ENCODE results near the gene REPS2.

REPS2 gene

GRCh38 chrX:17052210-17052609, 105.8 kb downstream of the REPS2 start:
- Histone ChIP-seq H3K36me3 (ENCODE audit: low read depth) (no peaks in the 10 kb centered on the region), H3K4me3 (ENCODE audit: severe bottlenecking) (no peak overlapping the region), H3K27ac (ENCODE audit: poor library complexity, severe bottlenecking) (peak overlapping the region; percentile 39), H3K9me3 (ENCODE audit: severe bottlenecking) (no peaks in the 10 kb centered on the region), H3K27me3 (ENCODE audit: insufficient read depth, poor library complexity, severe bottlenecking) (no peaks in the 10 kb centered on the region), H3K4me1 (ENCODE audit: insufficient read depth, poor library complexity, severe bottlenecking) (peaks cover 16% of the 10 kb centered on the region)
- DNase-seq (ENCODE audit: low spot score) (no peak), ATAC-seq (ENCODE audit: low read depth) (peak; percentile 85)
- no peak for TF ChIP-seq CTCF (IDR thresholded peaks at IDR 0.05; ENCODE audit: poor library complexity, severe bottlenecking)

GRCh38 chrX:17052793-17053192, 106.3 kb downstream of the REPS2 start:
- Histone ChIP-seq H3K4me1 (ENCODE audit: insufficient read depth, poor library complexity, severe bottlenecking) (peaks cover 16% of the 10 kb centered on the region), H3K36me3 (ENCODE audit: low read depth) (no peaks in the 10 kb centered on the region), H3K27me3 (ENCODE audit: insufficient read depth, poor library complexity, severe bottlenecking) (no peaks in the 10 kb centered on the region), H3K9me3 (ENCODE audit: severe bottlenecking) (no peaks in the 10 kb centered on the region), H3K4me3 (ENCODE audit: severe bottlenecking) (no peak overlapping the region), H3K27ac (ENCODE audit: poor library complexity, severe bottlenecking) (peak overlapping the region; percentile 39)
- ATAC-seq (ENCODE audit: low read depth) (no peak), DNase-seq (ENCODE audit: low spot score) (no peak)
- no peak for TF ChIP-seq CTCF (IDR thresholded peaks at IDR 0.05; ENCODE audit: poor library complexity, severe bottlenecking)

GRCh38 chrX:17053502-17053901, 107.0 kb downstream of the REPS2 start:
- peak; percentile 50; the same call in 1 of the 3 replicates for ATAC-seq (ENCODE audit: low read depth)
- H3K27ac ChIP-seq (ENCODE audit: poor library complexity, severe bottlenecking), result peak overlapping the region; percentile 39
- H3K36me3 ChIP-seq (ENCODE audit: low read depth), result no peaks in the 10 kb centered on the region
- H3K4me1 ChIP-seq (ENCODE audit: insufficient read depth, poor library complexity, severe bottlenecking), result peaks cover 16% of the 10 kb centered on the region
- no peaks in the 10 kb centered on the region for H3K27me3 ChIP-seq (ENCODE audit: insufficient read depth, poor library complexity, severe bottlenecking)
- no peak for TF ChIP-seq CTCF (IDR thresholded peaks at IDR 0.05; ENCODE audit: poor library complexity, severe bottlenecking)
- no peak overlapping the region for H3K4me3 ChIP-seq (ENCODE audit: severe bottlenecking)
- no peak for DNase-seq (ENCODE audit: low spot score)
- no peaks in the 10 kb centered on the region for H3K9me3 ChIP-seq (ENCODE audit: severe bottlenecking)

- DNase-seq (ENCODE audit: low spot score) (no peak), ATAC-seq (ENCODE audit: low read depth) (no peak)
- no peaks in the 10 kb centered on the region for H3K36me3 ChIP-seq (ENCODE audit: low read depth)
- no peak overlapping the region for H3K27ac ChIP-seq (ENCODE audit: poor library complexity, severe bottlenecking)
- no peak overlapping the region for H3K4me3 ChIP-seq (ENCODE audit: severe bottlenecking)
- H3K27me3 ChIP-seq (ENCODE audit: insufficient read depth, poor library complexity, severe bottlenecking), result no peaks in the 10 kb centered on the region
- H3K9me3 ChIP-seq (ENCODE audit: severe bottlenecking), result no peaks in the 10 kb centered on the region
- TF ChIP-seq CTCF (IDR thresholded peaks at IDR 0.05; ENCODE audit: poor library complexity, severe bottlenecking), result no peak
- H3K4me1 ChIP-seq (ENCODE audit: insufficient read depth, poor library complexity, severe bottlenecking), result peaks cover 16% of the 10 kb centered on the region
These were observed 110.6 kb downstream of the REPS2 start for GRCh38 chrX:17056868-17057608.

- no peak for TF ChIP-seq CTCF (IDR thresholded peaks at IDR 0.05; ENCODE audit: poor library complexity, severe bottlenecking)
- no peaks in the 10 kb centered on the region for H3K36me3 ChIP-seq (ENCODE audit: low read depth)
- H3K27ac ChIP-seq (ENCODE audit: poor library complexity, severe bottlenecking), result no peak overlapping the region
- H3K27me3 ChIP-seq (ENCODE audit: insufficient read depth, poor library complexity, severe bottlenecking), result no peaks in the 10 kb centered on the region
- no peaks in the 10 kb centered on the region for H3K9me3 ChIP-seq (ENCODE audit: severe bottlenecking)
- H3K4me1 ChIP-seq (ENCODE audit: insufficient read depth, poor library complexity, severe bottlenecking), result no peaks in the 10 kb centered on the region
- H3K4me3 ChIP-seq (ENCODE audit: severe bottlenecking), result no peak overlapping the region
- ATAC-seq (ENCODE audit: low read depth), result no peak
- DNase-seq (ENCODE audit: low spot score), result no peak
These were observed 115.6 kb downstream of the REPS2 start for GRCh38 chrX:17062065-17062464.

All from RWPE2 (cell line).